Thoracic aorta (tissue), 2 donors: Measurements from ENCODE around the gene SMARCD3. TPM values are rescaled to one million over a fixed set of nuclear protein-coding genes. Genes with fewer than 3 reads are reported as not detected.

Experiments
- ATAC-seq: fragments of 150-250 bp; one replicate; pipeline ENCODE4 v1.8.0; 2017; ENCODE audit warnings: low read depth; ENCODE audit not compliant: insufficient number of reproducible peaks, low FRiP score
- DNase-seq: peaks from one replicate; pipeline ENCODE4 v3.0.0-alpha.2; 2020; ENCODE audit warnings: low spot score
- H3K27ac ChIP-seq, 2 donors: fragments of 200-600 bp; sonication (generic); 1 replicate in 1 of 2; 2 replicates in 1 of 2; pipeline ENCODE4 v1.5.1; 2016; ENCODE audit warnings: mild to moderate bottlenecking in 2 of 2, moderate library complexity in 2 of 2
- H3K27me3 ChIP-seq: fragments of 200-600 bp; sonication (generic); replicated peaks from 2 replicates; pipeline ENCODE4 v1.6.0; 2016; ENCODE audit warnings: mild to moderate bottlenecking; ENCODE audit not compliant: insufficient read depth
- H3K36me3 ChIP-seq: fragments of 200-600 bp; sonication (generic); one replicate; pipeline ENCODE4 v1.5.1; 2016
- H3K4me1 ChIP-seq, 2 donors: fragments of 200-600 bp; sonication (generic); 1 replicate in 1 of 2; 2 replicates in 1 of 2; pipeline versions ENCODE4 v1.5.1 to v1.6.0; 2016; ENCODE audit warnings: low read depth in 2 of 2, mild to moderate bottlenecking in 1 of 2; ENCODE audit not compliant: control insufficient read depth in 1 of 2
- H3K4me3 ChIP-seq: fragments of 200-600 bp; sonication (generic); 2 replicates; pipeline ENCODE4 v1.5.1; 2016; ENCODE audit warnings: mild to moderate bottlenecking
- H3K9me3 ChIP-seq: fragments of 200-600 bp; sonication (generic); 2 replicates; pipeline ENCODE4 v1.5.1; 2016
- total RNA-seq, 2 donors: library from RNA; depleted of rRNA; stranded (reverse); fragments of >200 nt; gene quantifications; one replicate each; pipeline versions ENCODE4 v1.1.0 to v1.2.3, GENCODE V29; 2016
- TF ChIP-seq, protein P1 (sequence below): fragments of 200-600 bp; sonication (generic); IDR thresholded peaks from one replicate; pipeline ENCODE4 v1.5.1; 2019; ENCODE audit warnings: antibody characterized with exemption

The SMARCD3 gene
- total RNA-seq, 2 donors from 2014 or later, result 51.1 to 110 TPM

DNA sequence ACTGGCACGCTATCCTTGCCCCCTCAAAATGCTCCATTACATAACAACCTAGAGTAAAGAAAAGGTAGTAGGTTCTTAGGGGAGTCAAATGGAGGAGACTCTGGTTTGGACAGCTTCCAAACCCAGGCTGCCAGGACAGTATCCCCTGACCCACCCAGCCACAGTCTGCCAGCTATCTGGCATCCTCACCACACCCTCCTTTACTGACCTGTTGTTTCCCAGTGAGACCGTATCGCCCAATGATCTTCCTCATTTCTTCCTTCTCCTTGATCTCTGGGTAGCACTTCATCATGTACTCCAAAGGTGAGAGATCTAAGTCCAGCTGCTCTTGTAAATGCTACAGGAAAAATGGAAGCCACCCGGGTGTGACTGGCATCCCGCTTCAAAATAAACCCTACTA, 33.1 kb downstream of the SMARCD3 start:
- Histone ChIP-seq H3K4me3 (no peak overlapping the region), H3K36me3 (peaks cover 61% of the 10 kb centered on the region), H3K4me1 (no peaks in the 10 kb centered on the region), H3K27me3 (no peaks in the 10 kb centered on the region), H3K9me3 (no peaks in the 10 kb centered on the region), H3K27ac (no peak overlapping the region)
- ATAC-seq, result no peak
- TF ChIP-seq, protein P1, sequence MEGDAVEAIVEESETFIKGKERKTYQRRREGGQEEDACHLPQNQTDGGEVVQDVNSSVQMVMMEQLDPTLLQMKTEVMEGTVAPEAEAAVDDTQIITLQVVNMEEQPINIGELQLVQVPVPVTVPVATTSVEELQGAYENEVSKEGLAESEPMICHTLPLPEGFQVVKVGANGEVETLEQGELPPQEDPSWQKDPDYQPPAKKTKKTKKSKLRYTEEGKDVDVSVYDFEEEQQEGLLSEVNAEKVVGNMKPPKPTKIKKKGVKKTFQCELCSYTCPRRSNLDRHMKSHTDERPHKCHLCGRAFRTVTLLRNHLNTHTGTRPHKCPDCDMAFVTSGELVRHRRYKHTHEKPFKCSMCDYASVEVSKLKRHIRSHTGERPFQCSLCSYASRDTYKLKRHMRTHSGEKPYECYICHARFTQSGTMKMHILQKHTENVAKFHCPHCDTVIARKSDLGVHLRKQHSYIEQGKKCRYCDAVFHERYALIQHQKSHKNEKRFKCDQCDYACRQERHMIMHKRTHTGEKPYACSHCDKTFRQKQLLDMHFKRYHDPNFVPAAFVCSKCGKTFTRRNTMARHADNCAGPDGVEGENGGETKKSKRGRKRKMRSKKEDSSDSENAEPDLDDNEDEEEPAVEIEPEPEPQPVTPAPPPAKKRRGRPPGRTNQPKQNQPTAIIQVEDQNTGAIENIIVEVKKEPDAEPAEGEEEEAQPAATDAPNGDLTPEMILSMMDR, result no peak
- DNase-seq, result no peak

DNA sequence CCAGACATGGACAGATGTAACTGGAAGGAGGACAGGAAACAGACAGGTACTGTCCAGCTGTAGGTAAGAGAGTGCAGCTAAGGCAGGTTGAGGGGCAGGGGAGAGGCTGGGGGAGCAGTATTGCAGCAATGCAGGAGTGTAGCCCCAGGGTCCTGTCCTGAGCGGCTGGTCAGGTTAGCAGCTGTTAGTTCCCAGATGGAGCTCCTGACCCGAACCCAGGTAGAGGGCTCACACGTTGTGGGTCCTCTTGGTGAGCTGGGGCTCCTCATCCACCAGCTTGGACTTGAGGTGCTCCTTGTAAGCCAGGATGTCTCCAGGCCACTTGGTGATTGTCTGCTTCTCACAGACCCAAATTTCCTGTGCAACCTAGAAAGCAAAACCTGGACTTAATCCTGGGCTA, 34.7 kb downstream of the SMARCD3 start:
- no peak for DNase-seq
- peaks cover 50% of the 10 kb centered on the region for H3K36me3 ChIP-seq
- no peaks in the 10 kb centered on the region for H3K9me3 ChIP-seq

DNA sequence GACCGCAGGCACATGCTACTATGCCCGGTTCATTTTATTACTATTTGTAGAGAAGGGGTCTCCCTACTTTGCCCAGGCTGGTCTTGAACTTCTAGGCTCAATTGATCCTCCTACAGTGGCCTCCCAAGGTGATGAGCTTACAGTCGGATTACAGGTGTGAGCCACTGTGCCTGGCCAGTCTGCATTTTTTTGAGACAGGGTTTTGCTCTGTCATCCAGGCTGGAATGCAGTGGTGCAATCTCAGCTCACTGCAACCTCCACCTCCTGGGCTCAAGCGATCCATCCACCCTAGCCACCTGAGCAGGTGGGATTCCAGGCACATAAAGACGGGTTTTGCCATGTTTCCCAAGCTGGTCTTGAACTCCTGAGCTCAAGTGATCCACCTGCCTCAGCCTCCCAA, 35.9 kb downstream of the SMARCD3 start:
- no peaks in the 10 kb centered on the region for H3K9me3 ChIP-seq
- peaks cover 38% of the 10 kb centered on the region for H3K36me3 ChIP-seq
- no peak overlapping the region for H3K27ac ChIP-seq
- no peak for DNase-seq
- H3K27me3 ChIP-seq, result no peaks in the 10 kb centered on the region
- H3K4me1 ChIP-seq, result no peaks in the 10 kb centered on the region
- TF ChIP-seq, protein P1, result no peak
- no peak for ATAC-seq
- H3K4me3 ChIP-seq, result no peak overlapping the region

More for the DNA sequence above, 34.7 kb downstream of the SMARCD3 start:
- Histone ChIP-seq H3K4me1 (no peaks in the 10 kb centered on the region), H3K4me3 (no peak overlapping the region), H3K27me3 (no peaks in the 10 kb centered on the region), H3K27ac (no peak overlapping the region)
- ATAC-seq, result no peak
- TF ChIP-seq, protein P1, result no peak

DNA sequence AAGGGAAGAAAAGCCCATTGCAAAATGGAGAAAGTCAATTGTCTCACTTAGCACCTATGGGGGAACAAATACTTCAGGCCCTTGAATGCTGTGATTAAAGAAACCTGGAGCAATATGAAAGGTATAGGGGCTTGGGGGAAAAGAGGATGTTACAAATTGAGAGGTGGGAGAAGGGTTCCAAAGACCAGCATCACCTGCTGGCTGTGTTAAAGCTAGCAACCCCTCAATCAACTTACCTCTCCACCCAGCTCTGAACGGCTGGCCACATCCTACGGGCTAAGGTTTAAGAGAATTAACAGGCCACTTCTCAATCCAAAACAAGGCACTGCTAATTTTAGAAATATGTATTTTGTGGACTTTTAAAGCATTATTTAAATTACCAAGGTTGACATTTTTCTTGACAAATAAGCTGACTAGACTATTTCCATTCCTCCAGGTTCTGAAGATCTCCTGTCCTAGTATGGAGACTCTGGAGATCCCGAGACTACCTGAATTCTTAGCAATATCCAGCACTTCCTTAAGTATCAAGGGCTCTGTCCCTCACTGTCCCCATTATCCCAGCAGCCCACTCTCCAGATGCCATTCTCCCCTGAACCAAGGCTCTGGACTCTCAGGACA, 37.2 kb downstream of the SMARCD3 start:
- Histone ChIP-seq H3K36me3 (peaks cover 33% of the 10 kb centered on the region), H3K27ac (no peak overlapping the region), H3K27me3 (no peaks in the 10 kb centered on the region), H3K4me1 (no peaks in the 10 kb centered on the region), H3K9me3 (no peaks in the 10 kb centered on the region), H3K4me3 (no peak overlapping the region)
- ATAC-seq (no peak), DNase-seq (no peak)
- TF ChIP-seq, protein P1, result no peak

DNA sequence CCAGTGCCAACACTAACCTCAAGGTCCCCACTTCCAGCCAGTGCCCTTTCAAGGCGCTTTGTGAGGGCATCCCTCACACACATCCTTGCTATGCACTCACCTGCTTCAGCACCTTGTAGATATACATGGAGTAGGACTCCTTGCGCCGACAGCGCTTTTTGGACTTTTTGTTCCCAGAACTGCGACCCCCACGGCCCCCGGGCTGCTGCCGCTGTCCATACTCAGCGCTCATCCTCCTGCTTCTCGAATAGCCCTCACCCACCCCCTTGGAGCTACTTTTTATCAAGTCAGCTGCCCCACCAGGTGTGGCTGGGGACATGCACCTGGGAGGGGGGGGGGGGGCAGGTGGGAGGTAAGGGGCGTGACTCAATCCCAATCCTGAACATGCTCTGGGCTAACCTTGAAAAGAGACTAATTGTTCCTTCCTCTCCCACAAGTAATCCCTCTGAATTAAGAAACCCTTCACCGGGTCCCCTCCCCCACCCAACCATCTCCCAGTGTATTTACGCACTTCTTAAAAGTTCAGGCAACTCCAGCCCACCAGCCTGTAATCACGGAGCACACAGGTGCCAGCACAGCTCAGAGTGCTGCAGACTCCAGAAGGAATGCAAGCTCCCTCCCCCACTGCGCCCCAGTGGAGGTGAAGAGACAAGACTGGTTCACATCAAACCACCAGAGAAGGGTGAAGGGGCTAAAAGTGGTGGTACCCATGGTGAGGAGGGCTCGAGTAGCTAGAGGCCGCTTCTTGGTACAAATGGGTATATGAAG, 38.2 kb downstream of the SMARCD3 start, which contains the start of gene H2BK1:
TSS of gene H2BK1 (minus strand) at position 402 of the 768 bp plus-strand sequence. CDS start at position 232, 170 bp downstream.
- TF ChIP-seq, protein P1, result no peak
- no peak within 1 kb of the TSS for H3K27ac ChIP-seq
- no peak for ATAC-seq

More for the DNA sequence above, 38.2 kb downstream of the SMARCD3 start, which contains the start of gene H2BK1:
- no peak for DNase-seq
- Histone ChIP-seq H3K4me3 (no peak within 1 kb of the TSS), H3K9me3 (no peaks in the 10 kb centered on the region), H3K36me3 (peaks cover 25% of the 10 kb centered on the region), H3K4me1 (no peaks in the 10 kb centered on the region), H3K27me3 (no peaks in the 10 kb centered on the region)
